GM19023 (cell line): ENCODE data around the gene MINDY3.

Experiments
- ATAC-seq: cut with Tn5 transposase; IDR thresholded peaks from one replicate; pipeline ENCODE4 v1.9.1; 2021; ENCODE audit warnings: mild to moderate bottlenecking, moderate library complexity; ENCODE audit not compliant: unreplicated experiment

The MINDY3 gene

GRCh38 chr10:15808204-15808797 is 52.0 kb downstream of the MINDY3 start:
- ATAC-seq: no peak

GRCh38 chr10:15805395-15806058 is 54.8 kb downstream of the MINDY3 start:
- ATAC-seq: no peak

DNA sequence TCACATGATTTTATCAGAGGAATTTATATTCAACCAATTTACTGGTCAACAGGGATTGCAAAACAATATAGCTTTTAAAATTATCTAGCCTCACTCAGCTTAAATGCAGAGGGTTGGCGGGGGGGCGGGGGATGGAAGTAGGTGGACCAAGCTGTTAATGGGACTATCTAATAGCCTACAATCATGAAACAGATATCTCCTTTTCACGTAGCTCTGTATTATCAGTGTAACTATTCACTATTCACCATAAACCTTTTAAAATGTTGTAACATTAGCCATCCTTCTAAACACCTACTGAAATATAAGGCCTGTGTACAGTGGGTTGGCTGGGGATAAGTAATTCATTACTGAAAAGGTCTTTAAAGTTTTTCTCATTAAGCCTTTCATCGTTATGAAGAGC is 56.2 kb downstream of the MINDY3 start:
- no peak for ATAC-seq

- ATAC-seq: no peak
Observed at GRCh38 chr10:15802375-15802949, 57.8 kb downstream of the MINDY3 start.

GRCh38 chr10:15801641-15802040 is 58.7 kb downstream of the MINDY3 start:
- ATAC-seq: no peak

DNA sequence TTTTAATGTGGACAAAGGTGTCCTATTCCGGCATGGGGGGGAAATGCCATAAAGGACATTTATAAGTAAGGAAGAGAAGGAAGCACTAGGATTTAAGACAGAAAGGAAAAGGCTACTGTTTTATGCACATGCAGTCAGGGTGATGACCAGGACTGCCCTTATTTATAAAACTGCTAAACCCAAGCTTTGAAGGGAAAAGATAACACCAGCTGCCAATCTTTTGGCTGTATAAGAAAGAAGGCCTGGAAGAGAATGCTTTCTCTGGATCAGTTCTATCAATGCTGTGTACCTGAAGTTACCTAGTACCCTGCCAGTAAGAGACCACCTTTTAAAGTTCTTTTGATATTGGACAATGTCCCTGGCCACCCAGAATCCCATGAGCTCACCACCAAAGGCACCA is 59.2 kb downstream of the MINDY3 start:
- ATAC-seq: no peak

DNA sequence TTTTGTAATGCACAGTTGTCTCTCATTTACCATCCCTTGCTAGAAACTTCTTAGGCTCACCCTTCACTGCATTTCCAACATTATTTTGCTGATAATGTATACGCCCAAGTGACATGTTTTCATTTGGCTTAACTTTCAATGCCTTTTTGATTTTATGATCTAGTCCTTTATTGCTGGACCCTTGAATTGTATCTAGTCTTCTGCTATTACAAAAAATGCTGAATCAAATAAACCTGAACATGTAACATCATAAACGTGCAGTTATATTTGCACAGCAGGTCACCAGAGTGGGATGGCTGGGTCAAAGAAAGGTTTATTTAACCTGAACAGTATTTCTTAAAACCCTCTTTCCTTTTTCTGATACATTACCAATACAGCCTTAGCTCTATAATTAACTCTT is 63.0 kb downstream of the MINDY3 start:
- ATAC-seq: no peak

GRCh38 chr10:15796762-15797161 is 63.5 kb downstream of the MINDY3 start:
- ATAC-seq: no peak

DNA sequence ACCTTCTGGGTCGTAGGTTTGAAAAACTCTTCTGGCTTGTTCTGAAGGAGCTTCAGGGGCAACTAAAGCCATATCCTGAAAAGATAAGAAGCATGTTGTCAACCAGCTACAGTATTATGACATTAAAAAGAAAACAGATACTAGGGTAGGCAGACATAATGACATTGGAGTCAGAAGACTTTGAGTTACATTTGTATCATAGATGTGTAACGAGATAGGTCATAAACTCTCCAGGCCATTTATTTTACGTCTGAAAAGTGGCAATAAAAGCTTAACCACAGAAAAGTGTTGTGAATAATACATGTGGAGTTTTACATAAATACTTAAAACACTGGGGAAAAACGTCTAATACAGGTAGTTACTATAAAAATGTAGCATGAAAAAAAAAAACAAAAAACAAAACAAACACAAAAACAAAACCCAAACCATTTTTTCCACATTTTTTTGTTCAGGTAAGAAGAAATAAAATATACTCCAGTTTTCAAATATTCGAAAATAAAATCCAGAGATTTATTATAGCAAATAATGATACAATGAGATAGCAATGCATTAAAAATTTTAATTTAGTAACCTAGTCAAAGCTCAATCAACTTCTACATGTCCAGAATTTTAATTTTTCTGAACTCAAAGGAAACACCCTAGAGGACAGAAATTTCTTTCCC is 64.1 kb downstream of the MINDY3 start:
- ATAC-seq: no peak

- no peak for ATAC-seq
Observed at GRCh38 chr10:15795036-15795792, 65.1 kb downstream of the MINDY3 start.

DNA sequence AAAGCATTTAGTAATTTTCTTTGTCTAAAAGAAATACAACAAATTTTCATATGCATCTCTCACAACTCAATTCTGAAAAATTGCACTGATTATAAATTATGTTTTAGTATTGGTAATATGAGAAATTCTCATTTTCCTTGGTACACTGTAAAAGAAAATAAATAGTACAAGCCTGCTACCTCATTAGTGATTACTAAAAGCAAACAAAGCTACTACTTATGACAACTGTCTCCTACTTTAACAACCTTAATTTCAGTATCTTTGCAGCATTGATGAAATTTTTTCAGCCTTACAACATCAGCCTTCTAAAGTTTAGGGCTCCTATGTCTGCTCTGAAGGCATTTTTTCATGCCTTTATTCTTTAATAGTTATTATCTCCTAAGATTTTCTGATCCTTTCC is 65.7 kb downstream of the MINDY3 start:
- no peak for ATAC-seq

DNA sequence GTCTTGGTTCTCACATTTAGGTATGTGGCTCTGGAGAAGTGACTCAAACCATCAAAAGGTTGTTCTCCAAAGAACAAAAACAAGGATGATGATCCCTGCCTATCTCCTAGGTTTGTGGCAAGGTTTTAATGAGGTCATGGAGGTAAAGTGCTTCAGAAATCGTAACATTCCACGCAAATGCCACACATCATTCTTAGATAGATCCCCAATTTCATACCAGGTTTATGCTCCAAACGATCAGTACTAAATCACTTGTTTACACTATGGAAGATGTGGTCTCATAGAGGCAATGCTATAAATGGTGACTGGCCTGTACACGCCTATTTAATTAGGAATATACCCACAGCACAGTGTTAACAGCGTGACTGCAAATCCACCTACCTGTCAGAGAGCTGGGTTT is 66.6 kb downstream of the MINDY3 start:
- ATAC-seq: no peak

- no peak for ATAC-seq
Observed at GRCh38 chr10:15792777-15793176, 67.5 kb downstream of the MINDY3 start.

DNA sequence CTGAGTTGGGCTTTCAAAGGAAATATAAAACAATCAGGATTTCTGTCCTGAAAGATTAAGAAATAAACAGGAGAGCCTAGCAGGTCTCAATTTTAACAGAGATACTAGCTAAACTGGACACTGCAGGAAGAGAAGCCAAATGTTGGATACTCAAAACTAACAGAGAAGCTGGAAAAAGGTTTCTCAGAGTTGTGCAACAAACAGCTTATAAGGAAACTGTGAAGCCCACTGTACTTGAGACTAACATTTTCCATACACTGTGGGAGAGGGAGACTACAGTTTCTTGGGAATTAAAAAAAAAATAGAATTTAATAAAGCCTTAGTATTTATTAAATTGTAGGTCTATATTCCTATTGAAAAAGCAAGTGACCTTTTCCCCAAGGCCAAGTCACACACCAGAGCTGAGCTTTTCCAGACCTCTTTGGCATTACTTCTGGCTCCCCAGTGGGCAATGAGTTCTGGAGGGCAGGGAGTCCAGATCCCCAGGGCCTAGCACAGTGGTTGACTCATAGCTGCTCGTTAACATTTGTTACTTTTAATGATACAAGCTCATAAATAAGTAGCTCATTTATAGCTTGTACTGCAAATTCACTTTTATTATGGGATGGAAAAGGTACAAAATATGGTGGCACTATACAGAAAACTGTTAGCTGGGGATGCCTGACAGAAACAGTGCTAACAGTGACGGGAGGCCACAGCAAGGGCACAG is 68.3 kb downstream of the MINDY3 start:
- no peak for ATAC-seq

GRCh38 chr10:15789793-15790525 is 70.3 kb downstream of the MINDY3 start:
- ATAC-seq: no peak

DNA sequence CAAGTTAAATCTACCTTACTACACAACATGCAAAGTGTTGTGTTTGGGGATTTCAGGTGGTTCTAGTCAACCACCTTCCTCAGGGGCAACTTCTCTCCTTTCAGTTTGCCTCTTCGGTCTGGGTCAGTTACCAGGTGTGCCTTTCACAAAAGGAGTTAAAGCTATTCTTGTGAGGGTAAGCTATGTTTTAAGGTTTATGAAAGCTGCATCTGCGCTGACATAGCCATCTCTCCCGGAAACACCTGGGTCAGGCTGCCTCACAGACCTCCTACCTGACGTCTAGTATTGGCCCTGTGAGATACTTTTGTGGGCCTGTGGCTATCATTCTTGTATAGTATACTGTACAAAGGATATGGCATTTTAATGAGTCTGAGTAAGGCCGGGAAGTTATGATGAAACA is 72.9 kb downstream of the MINDY3 start:
- no peak for ATAC-seq

DNA sequence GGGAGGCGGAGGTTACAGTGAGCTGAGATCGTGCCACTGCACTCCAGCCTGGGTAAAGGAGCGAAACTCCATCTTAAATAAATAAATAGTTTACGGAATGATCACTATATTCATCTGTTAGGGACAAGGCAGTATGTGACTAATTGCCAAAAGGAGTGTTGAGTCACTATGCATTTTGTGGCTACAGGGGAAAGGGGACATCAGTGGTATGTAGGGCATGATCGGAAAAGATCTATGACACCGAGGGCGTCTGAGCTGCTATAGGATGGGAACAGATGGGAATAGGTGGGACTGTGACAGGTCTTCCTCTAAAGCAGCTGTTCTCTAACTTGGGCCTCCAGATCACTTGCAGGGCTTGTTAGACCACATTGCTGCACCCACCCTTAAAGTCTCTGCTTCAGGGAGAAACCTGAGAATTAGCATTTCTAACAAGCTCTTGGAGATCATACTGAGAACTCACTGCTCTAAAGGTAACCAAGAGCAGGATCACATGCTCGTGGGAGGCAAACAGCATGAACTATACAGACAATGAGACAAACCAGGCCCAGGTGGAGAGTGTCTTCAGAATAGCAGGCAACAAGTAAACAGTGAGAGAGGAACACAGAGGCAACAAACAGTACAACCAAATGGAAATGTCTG is 75.5 kb downstream of the MINDY3 start:
- ATAC-seq: no peak

GRCh38 chr10:15783941-15784636 is 76.2 kb downstream of the MINDY3 start:
- ATAC-seq: no peak

GRCh38 chr10:15782851-15783250 is 77.5 kb downstream of the MINDY3 start:
- no peak for ATAC-seq
